Hematopoietic multipotent progenitor cell treated with erythropoietin and hydrocortisone succinate and interleukin-3 and kit ligand, for 15 days (in vitro differentiated cells): ENCODE measurements around the gene ITIH1.

Experiments used
- DNase-seq: peaks from one replicate; pipeline ENCODE4 v3.0.0-alpha.2; 2015; ENCODE audit warnings: low spot score

Gene ITIH1

GRCh38 chr3:52816654-52817053, 39.3 kb downstream of the ITIH1 start:
- no peak for DNase-seq

- DNase-seq, result no peak
Measured at GRCh38 chr3:52817221-52817620, 39.8 kb downstream of the ITIH1 start.

- DNase-seq, result no peak
Measured at GRCh38 chr3:52817860-52818259, 40.5 kb downstream of the ITIH1 start.

- no peak for DNase-seq
Measured at GRCh38 chr3:52819936-52820335, 42.5 kb downstream of the ITIH1 start.

- peak; percentile 38 for DNase-seq
Measured at GRCh38 chr3:52820736-52821135, 43.3 kb downstream of the ITIH1 start.

GRCh38 chr3:52822363-52822762, 45.0 kb downstream of the ITIH1 start:
- no peak for DNase-seq

- DNase-seq, result no peak
Measured at GRCh38 chr3:52824037-52824436, 46.6 kb downstream of the ITIH1 start.

GRCh38 chr3:52827441-52827840, 50.0 kb downstream of the ITIH1 start:
- DNase-seq, result no peak

GRCh38 chr3:52827866-52828376, 50.5 kb downstream of the ITIH1 start:
- DNase-seq, result no peak

- no peak for DNase-seq
Measured at GRCh38 chr3:52829482-52829881, 52.1 kb downstream of the ITIH1 start.

- DNase-seq, result no peak
Measured at GRCh38 chr3:52829906-52830463, 52.6 kb downstream of the ITIH1 start.

GRCh38 chr3:52830535-52831258, 53.3 kb downstream of the ITIH1 start, which contains the start of gene ITIH4:
TSS of gene ITIH4 (minus strand) at chr3:52830672. CDS start at chr3:52830642, 30 bp downstream.
- no peak for DNase-seq

GRCh38 chr3:52831500-52832301, 54.3 kb downstream of the ITIH1 start:
- DNase-seq, result peak; percentile 6

- DNase-seq, result no peak
Measured at GRCh38 chr3:52833202-52833601, 55.8 kb downstream of the ITIH1 start.

GRCh38 chr3:52834871-52835501, 57.6 kb downstream of the ITIH1 start, which contains the start of gene MUSTN1:
TSS of gene MUSTN1 (minus strand) at chr3:52835019. CDS start at chr3:52834948, 71 bp downstream.
- no peak for DNase-seq

- no peak for DNase-seq
Measured at GRCh38 chr3:52835766-52836470, 58.5 kb downstream of the ITIH1 start.

- DNase-seq, result no peak
Measured at GRCh38 chr3:52836471-52836845, 59.1 kb downstream of the ITIH1 start.

GRCh38 chr3:52836986-52837385, 59.6 kb downstream of the ITIH1 start:
- no peak for DNase-seq

GRCh38 chr3:52838561-52839267, 61.3 kb downstream of the ITIH1 start:
- no peak for DNase-seq

- no peak for DNase-seq
Measured at GRCh38 chr3:52839268-52839575, 61.8 kb downstream of the ITIH1 start.

- no peak for DNase-seq
Measured at GRCh38 chr3:52839892-52840545, 62.6 kb downstream of the ITIH1 start.
